Left renal pelvis (tissue), 4 donors: ENCODE results near the gene LRMDA. TPM values are rescaled to one million over a fixed set of nuclear protein-coding genes. Genes with fewer than 3 reads are reported as not detected.

ENCODE experiments used
- DNase-seq, 4 donors: peaks; one replicate each; pipeline ENCODE4 v3.0.0-alpha.2; 2013; ENCODE audit warnings: low read depth in 4 of 4, low spot score in 3 of 4
- polyA plus RNA-seq, 4 donors: library from polyadenylated mRNA; unstranded; fragments of 120-200 nt; gene quantifications; one replicate each; pipeline ENCODE4 v1.2.1, GENCODE V29; 2013; ENCODE audit not compliant: insufficient read length in 4 of 4

Gene LRMDA
- polyA plus RNA-seq, 4 donors = 7.8 to 23.9 (median 16.5) TPM

DNA sequence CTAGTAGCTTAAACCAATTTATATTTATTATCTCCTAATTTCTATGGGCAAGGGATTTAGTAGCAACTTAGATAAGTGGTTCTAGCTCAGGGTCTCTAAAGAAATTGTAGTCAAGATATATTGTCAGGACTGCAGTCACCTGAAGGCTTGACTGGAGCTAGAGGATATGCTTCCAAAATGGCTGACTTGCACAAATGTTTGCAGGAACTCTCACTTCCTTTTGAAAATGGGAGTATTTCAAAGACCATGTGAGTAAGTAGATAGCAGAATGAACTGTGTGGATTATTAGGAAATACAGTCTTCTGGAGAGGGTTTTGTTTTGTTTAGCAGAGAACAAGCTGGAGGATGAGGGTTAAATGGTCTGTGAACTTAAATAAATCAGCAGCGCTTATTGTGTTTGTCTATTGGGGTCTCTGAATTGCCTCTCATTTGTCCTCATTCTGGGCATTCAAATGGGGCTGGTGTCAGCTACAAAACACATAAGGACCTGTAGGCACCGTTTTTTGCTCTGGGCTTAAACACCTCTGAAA lies 524.6 kb downstream of the LRMDA start:
- DNase-seq = no peak

DNA sequence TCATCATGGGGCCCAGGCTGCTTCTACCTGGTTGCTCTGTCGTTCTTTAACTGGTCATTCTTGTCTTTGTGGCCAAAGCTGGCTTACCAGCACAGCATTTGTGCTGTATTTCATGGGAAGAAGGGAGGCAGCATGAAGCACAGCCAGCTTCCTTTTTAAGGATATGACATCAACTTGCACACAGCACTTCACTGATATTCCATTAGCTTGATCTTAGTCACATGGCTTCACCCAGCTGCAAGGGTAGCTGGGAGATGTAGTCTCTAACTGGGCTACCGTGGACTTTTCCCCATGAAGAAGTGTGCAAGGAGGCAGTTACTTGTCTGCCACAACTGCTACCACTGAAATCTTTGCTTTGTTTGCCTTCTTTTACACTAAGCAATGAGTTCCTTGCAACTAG lies 525.2 kb downstream of the LRMDA start:
- DNase-seq = no peak

DNA sequence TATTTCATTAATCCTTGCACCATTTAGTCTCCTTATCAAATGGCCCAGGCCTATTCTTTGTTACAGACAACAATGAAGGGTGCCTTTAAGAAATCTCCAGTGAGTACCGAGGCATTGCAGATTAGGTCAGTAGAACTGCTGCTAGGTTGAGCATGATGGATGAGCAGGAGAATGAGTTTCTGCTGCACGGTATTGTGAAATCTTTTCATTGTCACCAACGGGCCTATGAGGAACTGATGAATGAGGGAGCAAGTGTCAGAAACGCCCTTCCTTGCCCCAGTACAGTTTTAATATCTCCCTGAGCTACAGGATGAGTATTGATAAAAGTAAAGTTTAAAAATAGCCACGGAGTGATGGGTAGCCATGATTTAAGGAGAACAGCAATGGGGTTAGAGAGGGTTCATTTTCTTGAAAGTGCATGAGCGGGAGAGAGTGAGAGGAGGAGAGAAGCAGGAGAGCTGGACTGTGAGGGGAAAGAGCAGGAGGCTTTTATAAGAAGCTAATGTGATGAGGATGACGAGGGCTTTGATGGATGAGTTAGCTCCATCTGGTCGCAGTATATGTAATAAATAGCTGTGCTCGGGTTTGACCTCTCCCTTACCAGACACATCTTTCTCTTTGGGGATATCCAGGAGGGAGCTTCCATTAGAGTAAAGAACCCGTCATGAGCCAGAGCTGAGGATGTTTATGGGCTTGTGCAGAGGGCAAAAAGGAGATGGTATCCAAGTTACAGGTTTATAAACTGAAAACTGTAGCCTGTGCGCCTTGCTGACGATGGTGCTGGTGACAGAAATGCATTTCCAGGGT lies 526.1 kb downstream of the LRMDA start:
- DNase-seq = no peak

DNA sequence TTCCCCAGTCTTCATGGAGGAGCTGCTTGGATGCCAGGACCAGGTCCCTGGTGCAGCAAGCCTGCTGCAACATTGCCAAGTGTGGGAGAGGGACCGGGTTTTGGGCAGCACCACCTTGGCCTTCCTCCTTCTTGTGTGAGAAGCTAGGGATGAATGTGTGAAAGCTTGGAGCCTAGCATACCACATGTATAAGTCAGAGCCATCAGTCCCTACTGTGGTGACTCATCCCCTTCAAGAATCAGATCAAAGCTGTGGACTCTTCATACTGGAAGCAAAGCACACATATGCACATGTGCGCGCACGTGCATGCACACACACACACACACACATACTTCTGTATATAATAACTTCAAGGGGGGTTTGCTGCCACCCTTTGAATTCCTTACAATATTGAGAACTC lies 527.8 kb downstream of the LRMDA start:
- DNase-seq = no peak

DNA sequence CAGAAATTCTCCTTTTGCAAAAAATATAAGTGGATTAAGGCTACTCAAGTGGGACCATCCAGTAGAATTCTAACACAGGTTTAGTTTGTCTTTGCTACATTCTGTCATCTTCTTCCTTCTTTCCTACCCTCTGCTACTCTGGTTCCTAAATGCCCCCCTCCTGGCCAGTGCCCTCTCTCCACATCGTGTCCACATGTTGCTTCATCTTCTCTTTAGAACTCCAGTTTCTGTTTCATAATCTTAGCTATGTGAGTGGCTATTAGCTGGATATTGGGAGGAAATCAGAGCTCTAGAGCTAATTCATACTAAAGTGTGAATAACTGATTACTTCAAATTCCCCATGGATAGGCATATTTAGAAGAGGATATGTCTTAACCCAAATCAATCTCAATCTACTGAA lies 528.5 kb downstream of the LRMDA start:
- no peak for DNase-seq

DNA sequence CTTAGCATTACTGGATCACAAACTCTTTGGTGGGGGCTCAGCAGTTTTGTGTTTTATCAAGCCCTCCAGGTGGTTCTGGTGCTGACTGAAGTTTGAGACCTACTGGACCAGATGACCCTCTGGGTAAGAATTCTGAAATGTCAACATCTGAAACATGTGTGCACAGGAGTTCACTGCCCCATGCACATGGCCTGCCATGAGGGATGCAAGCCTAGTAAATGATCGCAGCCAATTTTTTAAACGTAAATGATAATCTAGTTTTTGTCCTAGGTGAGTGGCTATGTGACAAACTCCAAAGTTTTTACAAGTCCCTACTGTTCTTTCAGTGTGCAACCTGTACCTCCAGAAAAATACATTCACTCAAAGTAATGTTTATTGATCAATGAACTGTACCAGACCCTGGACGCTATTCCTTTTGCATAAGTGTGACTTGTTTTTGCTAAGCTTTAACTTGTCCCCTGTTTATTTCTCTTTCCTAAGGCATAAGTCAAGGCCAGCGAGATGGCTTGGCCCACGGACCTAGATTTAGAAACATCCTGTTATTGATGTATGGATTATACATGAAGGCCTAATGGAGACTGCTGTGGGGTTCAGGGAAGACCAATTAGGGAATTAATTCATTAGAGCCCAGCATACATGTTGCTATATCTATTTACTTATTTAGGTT lies 531.1 kb downstream of the LRMDA start:
- DNase-seq = no peak

DNA sequence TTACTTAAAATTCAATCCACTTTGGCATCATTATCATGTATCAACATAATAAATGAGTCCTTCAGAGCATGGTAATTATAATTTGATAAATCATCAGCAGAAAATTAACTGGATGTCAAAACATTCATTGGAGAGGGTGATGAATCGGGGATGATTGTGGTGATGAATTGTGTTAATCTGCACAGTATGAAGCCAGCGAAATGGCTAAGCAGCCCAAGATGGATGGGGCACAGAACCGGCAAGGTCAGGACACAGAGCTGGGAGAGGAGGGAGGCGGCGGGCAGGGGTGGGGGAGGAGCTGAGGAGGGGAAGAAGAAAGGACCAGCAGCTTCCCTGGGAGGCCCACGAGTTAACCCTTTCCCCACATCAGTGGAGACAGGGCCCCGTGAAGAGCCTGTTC lies 536.1 kb downstream of the LRMDA start:
- DNase-seq = no peak

DNA sequence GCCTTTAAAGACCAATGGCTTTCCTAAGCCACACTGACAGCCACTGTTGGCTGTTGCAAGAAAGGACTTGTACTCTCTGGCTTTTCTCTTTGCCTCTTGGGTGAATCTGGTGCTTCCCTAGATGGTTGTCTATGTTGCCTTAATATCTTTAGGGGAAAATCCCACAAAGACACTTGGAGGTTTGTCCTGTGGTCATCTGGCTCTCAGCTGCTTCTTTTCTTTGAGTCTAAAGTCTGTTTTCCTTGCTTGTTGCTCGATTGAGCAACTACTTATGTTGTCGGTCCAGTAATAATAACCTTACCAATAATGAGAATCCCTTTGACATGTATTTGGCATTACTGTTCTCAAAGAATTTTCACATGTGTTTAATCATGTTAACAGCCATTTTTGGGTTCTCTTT lies 537.6 kb downstream of the LRMDA start:
- DNase-seq = no peak

DNA sequence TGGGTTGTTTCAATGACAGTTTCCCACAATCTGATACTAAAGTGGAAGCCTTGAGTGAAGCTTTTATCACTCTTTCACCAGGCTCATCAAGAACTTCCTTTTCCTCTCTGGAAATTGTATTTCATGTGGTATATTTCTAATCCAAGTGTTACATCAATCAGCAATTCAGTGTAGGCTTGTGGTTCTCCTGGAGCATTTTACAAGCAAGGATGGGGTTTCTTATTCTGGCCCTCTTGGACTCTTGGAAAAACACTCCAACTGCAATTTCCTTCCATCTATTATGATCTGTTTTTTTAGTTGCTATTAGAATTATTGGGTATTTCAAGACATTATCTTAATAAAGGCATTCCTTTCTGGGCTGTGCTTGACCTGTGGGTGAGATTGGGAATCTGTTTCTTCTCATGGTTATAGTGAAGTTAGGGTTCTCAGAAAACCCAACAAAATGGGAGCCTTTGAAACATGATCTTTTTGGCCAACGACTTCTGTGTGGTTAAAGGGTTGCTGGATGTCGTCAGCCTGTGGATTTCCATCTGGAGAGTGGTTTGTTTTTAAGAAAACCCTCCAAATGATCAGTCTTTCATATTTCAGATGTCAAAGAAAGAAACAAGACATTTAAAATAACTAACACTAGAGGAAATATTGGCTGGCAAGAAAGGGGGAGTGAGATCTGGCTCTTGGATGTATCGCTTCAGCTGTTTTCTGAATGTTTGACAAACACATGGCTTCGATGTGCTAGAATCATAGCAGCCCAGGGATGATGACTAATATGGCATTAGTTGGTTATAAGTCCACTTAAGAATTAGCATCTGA lies 540.2 kb downstream of the LRMDA start:
- DNase-seq = peak in 3 of 4 donors; percentile 60 to 62 (median 62)

DNA sequence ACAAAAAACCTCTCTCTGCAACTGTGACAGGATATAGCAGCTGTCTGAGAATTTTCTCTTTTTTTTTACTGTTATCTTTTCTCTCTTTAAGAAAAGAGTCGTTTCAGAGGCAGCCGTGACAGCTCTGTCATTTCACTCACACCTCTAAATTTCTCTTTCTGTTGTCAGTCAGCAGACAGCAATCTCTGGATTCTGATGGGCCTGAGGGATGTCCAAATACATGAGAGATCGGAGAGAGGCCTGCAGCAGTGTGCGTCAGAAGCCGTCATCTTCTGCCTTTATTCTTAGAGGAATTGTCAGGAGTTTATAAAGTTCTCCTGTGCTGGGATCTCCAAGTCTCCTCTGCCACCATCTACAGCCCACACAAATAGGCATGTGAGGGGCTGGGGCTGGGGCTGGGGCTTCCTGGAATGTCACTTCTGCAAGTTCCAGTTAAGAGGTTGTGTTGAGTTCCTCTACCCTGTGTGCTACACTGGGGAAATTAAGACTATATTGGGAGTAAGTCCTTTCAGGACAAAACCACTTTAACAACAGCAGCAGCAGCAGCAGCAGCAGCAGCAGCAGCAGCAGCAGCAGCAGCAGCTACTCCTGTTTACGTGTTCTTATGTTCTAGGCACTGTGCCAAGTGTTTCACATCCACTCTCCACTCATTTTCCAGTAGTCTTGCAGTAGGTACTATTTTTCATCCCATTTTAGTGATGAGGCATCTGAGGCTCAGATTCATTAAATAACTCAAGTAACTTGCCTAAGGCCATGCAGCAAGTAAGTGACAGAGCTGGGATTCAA lies 541.3 kb downstream of the LRMDA start:
- DNase-seq = no peak

DNA sequence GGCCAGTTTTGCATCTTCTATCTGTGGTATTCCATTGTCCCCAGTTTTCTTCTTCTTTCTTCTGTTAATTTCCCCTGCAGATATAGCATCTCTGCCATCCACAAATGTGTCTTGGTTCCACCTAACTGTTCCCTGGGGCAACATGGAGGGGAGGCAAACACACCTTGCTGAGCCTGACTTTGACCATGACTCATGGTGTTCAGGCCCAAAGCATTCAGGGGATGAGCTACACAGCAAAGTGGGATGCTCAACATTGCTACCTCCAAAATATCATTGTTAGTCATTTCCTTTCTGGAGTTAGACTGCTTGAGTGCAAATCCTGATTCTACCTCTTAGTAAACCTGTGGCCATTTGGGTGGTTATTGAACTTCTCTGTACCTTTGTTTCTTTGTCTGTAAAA lies 542.7 kb downstream of the LRMDA start:
- no peak for DNase-seq

DNA sequence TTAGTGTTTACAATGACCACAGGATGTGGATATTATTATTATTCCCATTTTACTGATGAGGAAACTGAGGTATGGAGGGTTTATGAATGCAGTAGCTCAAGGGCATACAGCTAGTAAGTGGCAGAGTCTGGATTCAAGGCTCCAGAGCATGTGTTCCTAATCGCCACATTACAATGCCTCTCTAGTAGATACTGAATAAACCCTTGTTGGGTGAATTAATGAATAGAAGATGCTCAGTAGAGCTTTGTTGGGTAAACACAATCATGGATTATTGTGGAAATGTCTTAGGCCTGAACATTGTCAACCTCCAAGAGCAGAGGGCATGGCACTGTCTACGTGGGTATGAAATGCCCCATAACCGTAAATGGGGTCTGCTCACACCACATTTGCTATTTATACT lies 545.3 kb downstream of the LRMDA start:
- DNase-seq = no peak

DNA sequence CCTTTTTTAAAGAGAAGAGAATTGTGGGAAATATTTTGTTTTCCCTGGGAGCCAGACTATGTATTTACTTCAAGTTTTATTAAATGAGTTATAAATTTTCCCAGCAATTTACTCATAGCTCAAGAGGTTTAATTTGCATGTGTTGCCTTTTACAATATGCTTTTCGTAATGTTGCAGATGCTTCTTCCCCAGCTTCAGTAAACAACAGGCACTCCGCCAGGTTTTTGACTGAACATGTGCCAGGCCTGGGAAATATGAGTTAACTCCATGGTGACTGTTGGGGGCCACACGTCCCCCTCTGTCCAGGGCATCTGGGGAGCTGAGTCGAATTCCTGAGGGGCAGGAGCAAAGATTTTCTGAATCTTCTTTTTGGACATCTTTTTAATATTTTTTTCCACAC lies 545.7 kb downstream of the LRMDA start:
- DNase-seq = no peak

DNA sequence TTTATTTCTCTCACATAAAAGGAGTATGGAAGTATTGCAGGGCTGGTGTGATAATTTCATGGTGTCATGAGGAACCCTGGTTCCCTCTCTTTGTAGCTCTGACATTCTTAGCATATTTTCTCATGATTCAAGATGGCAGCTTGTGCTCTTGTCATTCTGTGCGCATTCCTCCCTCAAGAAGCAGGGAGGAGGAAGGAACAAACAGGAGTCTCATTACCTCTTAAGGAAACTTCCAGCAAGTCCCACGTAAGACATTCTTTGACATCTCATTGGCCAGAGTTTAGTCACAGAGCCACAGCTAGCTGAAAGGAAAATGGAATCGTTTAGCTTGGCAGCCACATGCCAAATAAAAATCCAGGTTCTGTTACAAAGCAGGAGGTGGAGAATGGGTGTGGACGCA lies 546.8 kb downstream of the LRMDA start:
- DNase-seq = no peak

DNA sequence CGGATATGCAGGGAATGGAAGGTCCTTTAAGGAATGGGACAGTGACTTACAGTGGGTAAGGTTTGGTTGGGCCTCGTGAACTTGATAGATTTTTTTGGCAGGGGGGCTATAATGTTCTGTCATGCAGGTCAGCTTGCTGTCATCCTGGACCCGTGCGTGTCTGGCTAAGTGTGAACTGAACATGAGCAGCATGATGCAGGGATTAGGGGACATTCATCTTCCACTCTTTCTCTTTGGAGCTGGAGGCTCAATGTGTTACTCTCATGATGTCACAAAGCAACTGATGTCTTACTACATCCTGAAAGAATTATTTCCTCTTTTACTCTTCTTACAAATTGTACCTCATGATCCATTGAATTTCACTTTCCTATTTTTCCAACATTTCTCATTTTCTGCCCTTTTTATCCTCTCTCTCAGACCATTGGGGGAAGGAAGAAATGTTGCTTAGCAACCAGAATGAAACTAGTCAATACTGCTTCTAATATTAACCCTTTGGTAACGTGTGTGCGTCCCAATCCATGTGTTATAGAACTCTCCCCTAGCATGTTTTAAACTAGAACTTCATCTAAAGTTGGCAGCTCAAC lies 549.1 kb downstream of the LRMDA start:
- no peak for DNase-seq

DNA sequence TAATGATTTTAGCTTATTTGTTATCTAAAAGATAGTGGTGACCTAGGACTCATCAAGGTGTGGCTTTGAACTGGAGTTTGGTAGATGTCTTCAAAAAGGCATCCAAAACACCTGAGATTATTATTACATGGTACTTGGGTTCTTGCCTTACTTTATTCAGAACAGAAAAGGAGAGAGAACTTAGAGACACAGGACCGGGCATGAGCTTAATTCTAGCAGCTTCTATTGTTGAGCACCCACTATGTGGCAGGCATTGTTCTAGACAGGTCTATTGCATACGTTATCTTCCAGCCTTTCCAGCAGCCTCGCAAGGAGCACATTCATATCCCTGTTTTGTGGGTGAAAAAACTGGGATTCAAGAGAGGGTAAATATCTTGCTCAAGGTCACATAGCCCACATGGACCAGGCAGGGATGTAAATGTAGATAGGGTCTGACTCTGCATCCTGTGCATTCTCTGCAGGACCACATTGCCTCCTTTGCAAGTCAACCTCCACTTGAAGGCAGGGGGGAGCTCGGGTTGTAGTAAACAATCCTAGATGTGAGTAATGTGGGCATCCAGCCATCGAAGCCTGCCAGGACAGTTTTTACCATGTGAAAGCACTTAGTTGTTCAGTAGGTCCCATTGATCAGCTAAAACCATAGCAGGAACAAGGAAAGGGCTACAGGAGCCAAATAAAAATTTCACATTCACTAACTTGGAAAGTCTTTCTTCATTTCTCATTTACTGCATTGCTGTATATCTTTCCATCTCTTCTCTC lies 551.4 kb downstream of the LRMDA start:
- DNase-seq = no peak

DNA sequence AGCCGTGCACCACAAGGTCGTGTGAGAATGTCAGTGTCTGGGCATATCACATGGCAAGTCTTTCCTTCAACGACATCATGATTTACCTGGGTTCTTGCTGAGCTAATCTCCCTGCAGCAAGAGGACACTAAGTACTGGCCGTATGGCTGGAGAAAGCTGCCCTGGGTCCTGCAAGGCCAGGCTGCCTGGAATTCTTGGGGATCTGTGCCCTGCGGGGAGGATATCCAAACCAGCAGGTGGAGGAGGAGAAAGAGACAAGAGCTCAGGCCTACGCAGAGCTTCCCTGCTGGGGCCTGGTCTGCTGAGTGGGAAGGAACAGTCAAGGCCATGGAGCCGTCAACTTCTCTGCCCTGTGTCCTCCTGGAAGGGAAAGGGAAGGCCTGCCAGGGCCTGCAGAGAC lies 552.6 kb downstream of the LRMDA start:
- DNase-seq = no peak

DNA sequence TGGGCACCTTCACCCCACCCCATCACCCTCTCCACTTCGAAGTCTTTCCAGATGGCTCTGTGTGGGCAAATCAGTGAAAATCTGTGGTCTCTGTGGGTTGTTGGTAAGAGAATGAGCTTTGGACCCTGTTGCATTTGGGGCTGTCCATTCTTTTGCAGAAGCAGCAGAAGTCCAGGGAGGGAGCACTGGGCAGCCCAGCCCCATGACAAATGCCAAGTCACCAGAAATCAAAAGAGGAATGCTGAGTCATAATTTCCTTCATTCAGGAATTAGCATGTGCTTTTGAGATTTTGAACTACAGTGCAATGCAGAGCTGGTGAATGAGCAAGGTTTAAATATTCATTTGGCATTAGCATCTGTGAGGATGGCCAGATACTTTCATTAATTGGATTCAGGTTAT lies 556.2 kb downstream of the LRMDA start:
- no peak for DNase-seq

DNA sequence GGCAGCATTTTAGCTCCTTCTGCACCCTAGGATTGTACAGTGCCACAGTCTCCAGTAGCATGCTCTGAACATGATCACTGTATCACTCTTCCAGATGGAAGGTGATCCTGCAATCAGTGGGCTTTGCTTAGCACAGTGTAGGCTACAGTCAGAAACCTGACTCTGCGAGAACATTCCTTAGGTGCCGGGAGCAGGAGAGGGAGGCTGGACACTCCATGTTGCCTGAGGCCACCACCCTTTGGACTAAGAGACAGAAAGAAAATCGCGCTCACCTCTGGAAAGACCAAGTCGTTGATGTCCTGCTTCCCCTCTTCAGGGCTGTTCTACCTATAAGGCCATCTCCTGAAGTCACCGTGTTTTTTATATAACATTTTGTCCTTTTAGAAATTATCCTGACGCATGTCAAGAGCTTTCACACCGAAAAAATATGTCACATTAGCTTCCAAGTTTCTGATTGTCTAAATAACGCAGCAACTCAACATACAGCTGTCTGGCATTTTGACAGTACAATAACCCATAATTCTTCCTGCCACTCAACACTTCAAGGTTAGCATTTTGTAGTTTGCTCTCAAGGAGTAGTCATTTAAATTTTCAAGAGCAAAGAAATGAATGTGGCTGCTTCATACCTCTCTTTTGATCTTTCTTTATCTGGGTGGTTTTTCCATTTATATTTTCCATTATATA lies 563.1 kb downstream of the LRMDA start:
- no peak for DNase-seq
